Endothelial cell of umbilical vein (primary cell): Measurements from ENCODE around the gene BID. TPM values are rescaled to one million over a fixed set of nuclear protein-coding genes. Genes with fewer than 3 reads are reported as not detected.

Source experiments
- BruUV-seq: library from RNA; stranded (reverse); fragments of 400-500 nt; replicated peaks from 2 replicates; lab custom pipeline; 2021; lab: Mats Ljungman, UMichigan
- CTCF ChIA-PET: fragments of 300-600, 350-600 bp; sonication (Branson Sonifier 250); formaldehyde crosslinking; loops from one replicate; lab custom pipeline; 2021; ENCODE audit warnings: antibody characterized with exemption, inconsistent platforms; lab: Charles Lee
- POLR2A ChIA-PET: fragments of 300-600, 350-600 bp; sonication (Branson Sonifier 250); formaldehyde crosslinking; loops from one replicate; lab custom pipeline; 2021; ENCODE audit warnings: antibody characterized with exemption, inconsistent platforms; lab: Charles Lee
- DNase-seq: peaks from one replicate; pipeline ENCODE4 v3.0.0-alpha.2; 2011; ENCODE audit warnings: low read depth, low spot score
- FAIRE-seq: peaks from 2 replicates; lab custom pipeline; 2011; peaks lifted over from hg19 to GRCh38; lab: Jason Lieb, UNC
- H2AFZ ChIP-seq: 2 replicates; pipeline ENCODE4 v1.6.0; 2012; ENCODE audit warnings: low read depth, low read length, control low read depth, inconsistent platforms
- H3K27ac ChIP-seq: 2 replicates; pipeline ENCODE4 v1.5.1; 2011; ENCODE audit warnings: low read depth, mild to moderate bottlenecking, control low read depth, low read length, moderate library complexity; ENCODE audit not compliant: insufficient read depth
- H3K27me3 ChIP-seq, 2 experiments: 2 replicates each; pipeline versions ENCODE4 v1.6.0 to v1.6.1; 2011; ENCODE audit warnings: low read length in 2 of 2, mixed read lengths in 1 of 2; ENCODE audit not compliant: control insufficient read depth in 2 of 2, insufficient read depth in 2 of 2
- H3K36me3 ChIP-seq, 2 experiments: 2 replicates in 1 of 2; 3 replicates in 1 of 2; pipeline ENCODE4 v1.5.1; 2011; ENCODE audit warnings: low read length in 2 of 2, mild to moderate bottlenecking in 1 of 2, moderate library complexity in 1 of 2; ENCODE audit not compliant: control insufficient read depth in 2 of 2, insufficient read depth in 2 of 2; ENCODE audit errors: extremely low read depth in 1 of 2
- H3K4me1 ChIP-seq: 3 replicates; pipeline ENCODE4 v1.5.1; 2011; ENCODE audit warnings: mild to moderate bottlenecking, low read length; ENCODE audit not compliant: control insufficient read depth, insufficient read depth; ENCODE audit errors: extremely low read depth
- H3K4me2 ChIP-seq: 2 replicates; pipeline ENCODE4 v1.6.1; 2011; ENCODE audit warnings: low read length, control low read depth, mixed read lengths; ENCODE audit not compliant: insufficient read depth
- H3K4me3 ChIP-seq, 3 experiments: fragments of 200-600 bp in 1 of 3; sonication (generic), shearing (Covaris generic) in 1 of 3; replicated peaks in 1 of 3; 2 replicates each; pipeline ENCODE4 v1.5.1; 2011 to 2016; ENCODE audit warnings: control low read depth in 3 of 3, low read length in 3 of 3, mild to moderate bottlenecking in 2 of 3, inconsistent platforms in 1 of 3, low read depth in 1 of 3, moderate library complexity in 1 of 3; ENCODE audit not compliant: insufficient read depth in 1 of 3
- H3K79me2 ChIP-seq: 2 replicates; pipeline ENCODE4 v1.6.0; 2012; ENCODE audit warnings: low read length, inconsistent platforms; ENCODE audit not compliant: control insufficient read depth, insufficient read depth
- H3K9ac ChIP-seq: replicated peaks from 2 replicates; pipeline ENCODE3; 2011; ENCODE audit warnings: low read length, control low read depth; ENCODE audit not compliant: insufficient read depth; ENCODE audit errors: extremely low read depth
- H3K9me1 ChIP-seq: replicated peaks from 3 replicates; pipeline ENCODE4 v1.6.0; 2011; ENCODE audit warnings: mild to moderate bottlenecking, low read length; ENCODE audit not compliant: control insufficient read depth, insufficient read depth; ENCODE audit errors: extremely low read depth
- H3K9me3 ChIP-seq: replicated peaks from 2 replicates; pipeline ENCODE4 v1.5.1; 2012; ENCODE audit warnings: low read length, inconsistent platforms; ENCODE audit not compliant: control insufficient read depth, insufficient read depth
- H4K20me1 ChIP-seq: replicated peaks from 2 replicates; pipeline ENCODE3; 2011; ENCODE audit warnings: mild to moderate bottlenecking, low read length; ENCODE audit not compliant: control insufficient read depth, insufficient read depth; ENCODE audit errors: extremely low read depth
- EZH2 ChIP-seq: IDR thresholded peaks from 2 replicates; pipeline ENCODE4 v1.6.1; 2012; ENCODE audit warnings: borderline replicate concordance, low read depth, mild to moderate bottlenecking, moderate library complexity, low read length, inconsistent platforms; ENCODE audit not compliant: severe bottlenecking
- FOS ChIP-seq: IDR thresholded peaks from 2 replicates; pipeline ENCODE4 v1.6.1; 2011; ENCODE audit warnings: mild to moderate bottlenecking, low read length, moderate library complexity, borderline replicate concordance; ENCODE audit not compliant: insufficient read depth
- GATA2 ChIP-seq: IDR thresholded peaks from 2 replicates; pipeline ENCODE4 v1.7.0; 2011; ENCODE audit warnings: low read depth, mild to moderate bottlenecking, moderate library complexity, mixed read lengths, low read length; ENCODE audit not compliant: insufficient read length, insufficient read depth
- JUN ChIP-seq: IDR thresholded peaks from 2 replicates; pipeline ENCODE4 v1.6.1; 2011; ENCODE audit warnings: borderline replicate concordance, low read depth; ENCODE audit not compliant: insufficient read length, insufficient read depth
- MAX ChIP-seq: IDR thresholded peaks from 2 replicates; pipeline ENCODE4 v1.6.1; 2011; ENCODE audit not compliant: insufficient read depth, insufficient read length
- MYC ChIP-seq: IDR thresholded peaks from one replicate; pipeline ENCODE4 v1.6.1; 2011; ENCODE audit warnings: mild to moderate bottlenecking, low read depth, low read length
- POLR2A ChIP-seq: IDR thresholded peaks from 2 replicates; pipeline ENCODE4 v1.6.1; 2012; ENCODE audit warnings: low read depth, mild to moderate bottlenecking, control low read depth, low read length
- POLR2AphosphoS5 ChIP-seq: IDR thresholded peaks from 2 replicates; pipeline ENCODE4 v1.6.1; 2012; ENCODE audit warnings: low read depth, mild to moderate bottlenecking, control low read depth, low read length, moderate library complexity; ENCODE audit not compliant: insufficient read depth
- dilution Hi-C: fragments of 300-500 bp; cut with MboI; formaldehyde crosslinking; loops from one replicate; pipeline ENCODE4 v1.15.0; 2019; ENCODE audit warnings: low sequenced_read_pairs; ENCODE audit not compliant: extremely low pct_ligation_motif_present
- intact Hi-C: fragments of 100-400 bp; cut with micrococcal nuclease; formaldehyde crosslinking; loops from one replicate; pipeline ENCODE4 v1.10.0; 2022
- polyA plus RNA-seq, 4 experiments: library from polyadenylated mRNA; depleted of rRNA in 3 of 4; stranded (reverse) in 3 of 4; unstranded in 1 of 4; fragments of >200 nt; gene quantifications; 2 replicates each; pipeline versions ENCODE4 v1.2.1 to v1.2.3, GENCODE V29; 2011 to 2012; ENCODE audit warnings: missing spikeins in 1 of 4
- total RNA-seq: library from RNA; stranded (reverse); gene quantifications from 2 replicates; pipeline ENCODE4 v1.2.3, GENCODE V29; 2021
- TF ChIP-seq, protein P1 (sequence below), 2 donors: IDR thresholded peaks; 1 replicate in 1 of 2; 2 replicates in 1 of 2; pipeline ENCODE4 v1.5.1; 2011; ENCODE audit warnings: low read length in 2 of 2, mild to moderate bottlenecking in 2 of 2, moderate library complexity in 2 of 2, control low read depth in 1 of 2, inconsistent platforms in 1 of 2, low read depth in 1 of 2; ENCODE audit not compliant: insufficient read depth in 1 of 2; ENCODE audit errors: extremely low read depth in 1 of 2

Gene BID
- total and polyA plus RNA-seq, 2 donors (not counting 3 experiments of a cell fraction or from before 2014, with no cell fraction given) = 39.0 to 119 TPM

DNA sequence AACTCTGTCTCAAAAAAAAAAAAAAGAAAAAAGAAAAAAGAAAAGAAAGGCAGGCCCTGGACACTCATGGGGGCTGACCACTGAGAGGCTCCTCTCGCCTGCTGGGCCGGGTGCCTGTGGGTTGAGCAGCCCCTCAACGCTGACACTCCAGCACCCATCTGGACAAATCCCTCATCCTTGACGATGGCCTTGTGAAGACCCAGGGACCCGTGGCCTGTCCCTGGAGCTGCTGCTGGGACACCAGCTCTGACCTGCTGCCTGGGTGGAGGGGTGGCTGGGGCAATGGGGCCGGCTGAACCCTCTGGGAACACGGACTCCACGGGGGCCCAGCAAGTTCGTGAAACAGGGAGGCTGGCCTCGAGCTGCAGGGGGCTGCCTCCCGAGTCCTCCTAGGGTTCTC, 10.5 kb upstream of the BID start:
- CTCF ChIA-PET = interaction anchor here (1.0 to 6.1 kb wide), 14 partner anchors 7 to 709 kb away, joined by 3 to 99 read pairs (median 4); partner anchors contain the start of gene PEX26
- TF ChIP-seq POLR2A (no peak), FOS (no peak), JUN (no peak), POLR2AphosphoS5 (no peak), MAX (no peak), EZH2 (no peak), GATA2 (no peak), MYC (no peak)
- TF ChIP-seq, protein P1, sequence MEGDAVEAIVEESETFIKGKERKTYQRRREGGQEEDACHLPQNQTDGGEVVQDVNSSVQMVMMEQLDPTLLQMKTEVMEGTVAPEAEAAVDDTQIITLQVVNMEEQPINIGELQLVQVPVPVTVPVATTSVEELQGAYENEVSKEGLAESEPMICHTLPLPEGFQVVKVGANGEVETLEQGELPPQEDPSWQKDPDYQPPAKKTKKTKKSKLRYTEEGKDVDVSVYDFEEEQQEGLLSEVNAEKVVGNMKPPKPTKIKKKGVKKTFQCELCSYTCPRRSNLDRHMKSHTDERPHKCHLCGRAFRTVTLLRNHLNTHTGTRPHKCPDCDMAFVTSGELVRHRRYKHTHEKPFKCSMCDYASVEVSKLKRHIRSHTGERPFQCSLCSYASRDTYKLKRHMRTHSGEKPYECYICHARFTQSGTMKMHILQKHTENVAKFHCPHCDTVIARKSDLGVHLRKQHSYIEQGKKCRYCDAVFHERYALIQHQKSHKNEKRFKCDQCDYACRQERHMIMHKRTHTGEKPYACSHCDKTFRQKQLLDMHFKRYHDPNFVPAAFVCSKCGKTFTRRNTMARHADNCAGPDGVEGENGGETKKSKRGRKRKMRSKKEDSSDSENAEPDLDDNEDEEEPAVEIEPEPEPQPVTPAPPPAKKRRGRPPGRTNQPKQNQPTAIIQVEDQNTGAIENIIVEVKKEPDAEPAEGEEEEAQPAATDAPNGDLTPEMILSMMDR (IDR thresholded peaks at IDR 0.05; ENCODE audit: extremely low read depth in 1 of 2, insufficient read depth in 1 of 2, low read depth in 1 of 2, low read length in 2 of 2) = no peak
- intact Hi-C loops = loop anchor here (1.0 kb wide), 1 partner anchor 42 kb away; no protein-coding TSS in a partner anchor

More for the DNA sequence above, 10.5 kb upstream of the BID start:
- DNase-seq (no peak), FAIRE-seq (no peak)
- peaks cover 0 to 7% of the 10 kb centered on the region in 2 experiments for H3K36me3 ChIP-seq
- H3K9ac ChIP-seq = no peak overlapping the region
- dilution Hi-C loops = no loop called here
- H3K4me1 ChIP-seq = peaks cover 9% of the 10 kb centered on the region
- no peak overlapping the region for H3K27ac ChIP-seq
- no peak overlapping the region for H3K4me2 ChIP-seq
- no peak overlapping the region for H3K4me3 ChIP-seq
- BruUV-seq = no TSS peak
- POLR2A ChIA-PET = no interaction called here
- no peaks in the 10 kb centered on the region for H3K9me1 ChIP-seq
- no peak overlapping the region for H2AFZ ChIP-seq
- H4K20me1 ChIP-seq = no peaks in the 10 kb centered on the region
- no peaks in the 10 kb centered on the region for H3K79me2 ChIP-seq
- H3K9me3 ChIP-seq = no peaks in the 10 kb centered on the region
- no peaks in the 10 kb centered on the region for H3K27me3 ChIP-seq
